GM19395 (cell line): Measurements from ENCODE around the gene SEPTIN8.

Experiments used
- ATAC-seq: cut with Tn5 transposase; IDR thresholded peaks from one replicate; pipeline ENCODE4 v1.9.1; 2021; ENCODE audit warnings: mild to moderate bottlenecking, moderate library complexity; ENCODE audit not compliant: unreplicated experiment

The SEPTIN8 gene

DNA sequence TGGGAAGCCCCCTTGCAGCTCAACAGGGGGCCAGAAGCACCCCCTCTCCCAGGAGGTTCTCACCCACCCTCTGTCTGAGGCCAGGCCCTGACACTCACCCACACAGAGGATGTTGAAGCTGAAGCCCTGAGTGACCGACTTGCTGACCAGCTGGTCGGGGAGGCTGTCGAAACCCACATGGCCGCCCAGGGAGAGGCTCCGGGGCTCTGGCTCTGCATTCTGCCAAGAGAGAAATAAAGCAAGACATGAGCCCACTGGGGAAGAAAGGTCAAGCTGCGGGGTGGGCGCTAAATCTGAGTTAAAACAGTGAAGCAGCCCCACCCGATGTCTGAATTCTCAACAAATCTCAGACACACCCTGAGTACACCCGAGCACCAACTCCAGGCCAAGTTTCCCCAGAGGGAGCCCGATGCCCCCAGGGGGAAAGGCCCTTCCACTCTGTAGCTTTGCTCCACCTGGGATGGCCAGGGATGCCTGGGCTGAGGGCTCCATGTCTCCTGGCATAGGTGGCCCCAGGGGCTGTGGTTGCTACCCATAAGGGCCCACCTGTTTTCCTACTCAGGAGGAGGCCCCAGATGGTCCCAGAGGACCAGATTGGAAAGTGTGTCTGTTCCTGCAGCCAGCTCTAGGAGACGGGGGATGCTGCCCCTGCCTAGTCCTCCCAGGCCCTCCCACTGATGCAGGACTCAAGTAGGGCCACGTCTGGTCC is 11.6 kb downstream of the SEPTIN8 start:
- ATAC-seq = no peak

- ATAC-seq = no peak
Measured at GRCh38 chr5:132764671-132765238, 12.3 kb downstream of the SEPTIN8 start.

- no peak for ATAC-seq
Measured at GRCh38 chr5:132764051-132764450, 13.0 kb downstream of the SEPTIN8 start.

DNA sequence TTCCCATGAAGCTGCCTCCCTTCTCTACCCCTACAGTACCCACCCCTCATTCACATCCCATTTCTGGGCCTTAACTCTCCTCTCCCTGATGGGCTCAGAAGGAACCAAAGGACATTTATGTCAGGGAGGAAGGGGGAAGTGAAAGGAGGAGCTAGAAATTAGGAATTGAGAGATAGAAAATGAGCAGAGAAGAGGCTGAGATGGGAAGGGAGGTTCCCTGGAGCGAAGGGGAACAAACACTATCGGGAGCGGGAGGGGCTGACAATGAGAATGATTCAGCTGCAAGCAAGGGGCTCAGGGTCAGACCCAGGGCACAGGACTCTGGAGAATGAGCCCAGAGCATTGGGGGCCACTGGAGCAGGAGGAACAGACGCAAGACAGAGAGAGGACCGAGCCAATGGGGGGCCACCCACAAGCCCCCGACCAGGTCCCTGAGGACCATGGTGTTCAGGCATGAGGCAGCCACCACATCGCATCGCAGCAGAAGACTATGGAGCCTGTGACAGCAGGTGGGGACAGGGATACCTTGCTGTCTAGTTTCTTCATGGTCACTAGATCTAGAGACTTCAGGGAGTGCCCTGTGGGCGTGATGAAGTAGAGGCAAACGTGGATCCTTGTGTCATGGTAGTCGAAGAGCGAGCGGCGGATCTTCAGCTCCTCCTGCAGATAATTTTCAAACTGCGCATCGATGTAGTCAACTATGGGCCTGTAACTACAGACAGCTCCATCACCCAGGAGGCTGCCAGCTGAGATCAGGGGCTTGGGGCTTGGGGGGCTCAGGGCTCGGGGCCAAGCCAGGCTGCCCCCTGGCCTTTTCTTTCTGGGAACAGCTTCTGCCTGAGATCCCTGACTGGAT is 13.6 kb downstream of the SEPTIN8 start:
- ATAC-seq = no peak

- ATAC-seq = no peak
Measured at GRCh38 chr5:132762246-132763000, 14.6 kb downstream of the SEPTIN8 start.

DNA sequence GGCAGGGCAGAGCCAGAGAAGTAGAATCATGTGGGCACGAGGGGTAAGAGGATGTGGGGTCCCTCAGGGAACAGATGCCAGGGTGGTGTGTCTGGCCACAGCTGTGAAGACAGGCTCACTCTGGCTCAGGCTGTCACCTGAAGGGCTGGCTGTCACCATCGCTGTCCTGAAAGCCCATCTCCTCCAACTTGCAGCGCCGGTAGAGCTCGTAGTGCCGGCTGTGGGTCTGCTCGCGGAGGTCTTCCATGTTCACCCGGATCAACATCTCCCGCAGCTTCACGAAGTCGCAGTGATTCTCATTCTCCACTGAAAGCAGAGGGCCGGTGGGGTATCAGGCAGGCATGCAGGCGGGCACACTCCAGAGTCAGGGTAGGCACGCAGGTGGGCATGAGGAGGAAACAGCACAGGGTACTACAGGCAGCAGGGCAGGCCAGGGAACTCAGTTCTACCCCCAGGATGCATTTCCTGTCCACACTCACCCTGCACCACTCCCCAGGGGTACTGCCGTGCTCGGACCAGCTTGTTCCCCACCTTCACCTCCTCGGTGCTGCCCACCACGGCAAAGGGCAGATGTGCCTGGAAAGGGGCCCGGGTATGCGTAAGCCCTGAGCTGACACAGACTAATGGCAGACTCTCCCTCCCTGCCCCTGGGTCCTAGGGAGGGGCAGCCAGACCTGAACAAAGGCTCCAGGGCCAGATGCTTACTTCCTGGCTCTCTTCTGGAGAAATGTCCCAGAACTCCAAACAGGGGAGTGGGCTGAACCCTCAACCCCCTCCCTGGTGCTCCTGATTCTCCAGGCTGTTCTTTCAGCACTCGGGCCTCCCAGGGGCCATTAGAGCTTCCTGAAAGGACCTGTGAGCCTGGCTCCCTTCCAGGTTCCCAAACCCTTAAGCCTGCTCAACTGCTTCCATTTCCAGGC is 15.5 kb downstream of the SEPTIN8 start:
- no peak for ATAC-seq

GRCh38 chr5:132760601-132761317 is 16.3 kb downstream of the SEPTIN8 start:
- ATAC-seq = no peak

DNA sequence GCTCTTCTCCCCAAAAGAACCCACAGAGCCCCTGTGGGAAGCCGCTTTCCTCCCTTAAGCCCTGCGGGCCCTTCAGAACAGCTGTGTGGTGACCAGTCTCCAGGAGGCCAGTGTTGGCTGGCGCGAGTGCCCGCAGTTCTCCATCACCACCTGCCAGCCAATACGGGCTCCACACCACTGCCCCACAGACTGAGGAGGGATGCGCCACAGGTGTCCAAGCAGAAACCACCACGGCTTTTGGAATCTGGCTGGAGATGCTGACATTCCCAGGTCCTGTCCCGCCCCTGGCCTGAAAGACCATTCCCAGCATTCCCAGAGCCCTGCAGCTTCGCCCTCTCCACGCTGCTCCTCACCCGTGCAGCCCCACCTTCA is 17.0 kb downstream of the SEPTIN8 start:
- ATAC-seq = no peak

GRCh38 chr5:132759114-132760048 is 17.7 kb downstream of the SEPTIN8 start:
- ATAC-seq = no peak

DNA sequence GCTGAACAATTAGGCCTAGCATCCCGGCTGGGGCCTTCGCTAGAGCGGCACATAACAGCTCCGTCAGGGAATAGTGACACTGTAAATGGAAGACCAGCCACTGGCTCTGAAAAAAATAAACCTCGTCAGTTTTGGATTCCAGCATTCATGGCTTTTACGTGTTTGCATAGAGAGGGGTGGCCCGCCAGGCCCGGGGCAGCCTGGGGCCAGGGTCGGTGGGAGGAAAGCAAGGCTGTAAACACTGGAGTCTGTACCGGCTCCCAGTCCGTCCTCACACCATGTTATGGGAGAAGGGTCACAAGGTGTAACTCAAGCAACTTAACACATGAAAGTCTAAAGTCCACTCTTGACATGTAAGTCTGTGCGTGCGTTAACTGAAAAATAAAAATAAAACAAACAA is 18.6 kb downstream of the SEPTIN8 start:
- ATAC-seq = no peak

GRCh38 chr5:132756542-132756941 is 20.5 kb downstream of the SEPTIN8 start:
- ATAC-seq = no peak

- no peak for ATAC-seq
Measured at GRCh38 chr5:132754947-132755346, 22.1 kb downstream of the SEPTIN8 start.

- ATAC-seq = no peak
Measured at GRCh38 chr5:132754111-132754510, 22.9 kb downstream of the SEPTIN8 start.

DNA sequence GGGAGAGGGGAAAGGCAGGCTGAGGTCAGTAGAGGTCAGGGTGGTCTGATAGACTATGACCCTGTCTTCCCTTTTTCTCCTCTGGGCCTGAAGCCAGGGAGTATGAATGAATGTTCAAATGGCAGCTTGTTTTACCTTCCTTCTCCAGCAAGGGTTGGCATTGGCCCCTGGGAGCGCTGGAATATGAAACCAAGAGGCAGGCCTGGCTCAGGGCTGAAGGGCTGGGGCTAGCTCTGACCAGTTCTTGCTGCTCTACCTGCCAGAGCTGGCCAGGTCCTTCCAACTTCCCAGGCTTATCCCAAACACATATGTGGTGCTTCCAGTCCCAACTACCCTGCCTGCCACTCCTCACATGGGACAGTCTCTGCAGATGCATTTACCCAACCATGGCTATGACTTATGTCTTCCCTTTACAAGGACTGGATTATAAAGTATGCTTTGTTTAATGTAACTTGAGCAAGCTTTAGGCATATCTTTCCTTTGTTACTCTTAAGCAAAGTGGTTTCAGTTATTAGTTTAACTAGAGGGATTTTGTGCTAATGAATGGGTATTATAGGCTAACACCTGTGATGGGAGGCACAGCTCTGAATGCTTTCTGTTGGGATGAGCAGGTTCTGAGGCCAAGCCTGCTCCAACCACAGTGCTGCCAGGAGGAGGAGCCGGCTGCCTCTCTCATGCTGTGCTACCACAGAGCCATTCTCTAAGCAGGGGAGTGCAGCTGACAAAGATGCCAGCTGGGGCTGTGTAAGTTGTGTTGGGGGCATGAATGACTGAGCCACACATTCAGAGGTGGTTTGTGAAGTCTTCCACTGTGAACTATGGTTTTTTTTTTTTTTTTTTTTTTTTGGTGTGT is 23.7 kb downstream of the SEPTIN8 start:
- no peak for ATAC-seq

DNA sequence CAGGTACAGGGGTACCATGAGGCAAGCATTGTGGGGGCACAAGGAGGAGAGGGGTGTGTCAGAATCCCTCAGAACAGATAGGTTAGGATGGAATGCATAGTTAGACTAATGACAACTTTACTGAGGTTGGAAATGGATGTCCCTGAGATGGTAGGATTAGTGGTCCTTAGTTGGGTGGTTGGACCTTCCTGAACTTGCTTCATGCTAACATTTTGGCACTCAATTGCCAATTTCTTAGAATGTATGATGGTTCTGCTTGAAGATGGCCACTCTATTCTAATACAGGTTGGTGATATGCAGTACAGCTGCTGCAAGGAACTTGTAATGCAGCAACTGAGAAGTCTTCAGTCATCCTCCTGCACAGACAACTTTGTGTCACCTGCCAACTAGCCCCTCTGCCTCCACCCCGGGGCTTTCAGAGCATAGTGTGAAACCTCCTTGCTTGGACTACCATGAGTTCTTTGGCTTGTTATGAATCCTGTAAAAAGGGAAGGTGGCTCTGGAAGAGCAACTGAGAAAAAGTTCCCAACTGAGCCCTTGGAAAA is 24.4 kb downstream of the SEPTIN8 start:
- ATAC-seq = no peak

- ATAC-seq = no peak
Measured at GRCh38 chr5:132751971-132752580, 25.0 kb downstream of the SEPTIN8 start.

DNA sequence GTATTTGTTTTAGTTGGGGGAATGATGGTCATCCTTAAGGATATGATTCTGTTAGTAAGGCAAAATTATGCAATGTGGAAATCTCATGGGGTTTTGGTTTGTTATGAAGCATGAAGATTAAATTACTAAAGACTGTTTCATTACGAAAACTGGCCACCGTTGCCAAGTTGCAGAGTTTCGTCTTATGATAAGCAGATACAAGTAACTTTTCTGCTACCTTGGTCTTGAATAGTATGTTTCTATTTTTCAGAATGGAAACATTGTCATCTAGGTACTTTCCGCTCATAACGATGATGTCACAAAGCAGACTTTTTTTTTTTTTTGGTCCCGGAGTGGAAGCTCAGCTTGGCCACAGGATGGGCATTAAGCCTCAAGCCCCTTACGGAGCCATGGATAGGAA is 25.6 kb downstream of the SEPTIN8 start:
- ATAC-seq = peak; percentile 50
